Measurements from ENCODE around the gene NSD1.

DNA sequence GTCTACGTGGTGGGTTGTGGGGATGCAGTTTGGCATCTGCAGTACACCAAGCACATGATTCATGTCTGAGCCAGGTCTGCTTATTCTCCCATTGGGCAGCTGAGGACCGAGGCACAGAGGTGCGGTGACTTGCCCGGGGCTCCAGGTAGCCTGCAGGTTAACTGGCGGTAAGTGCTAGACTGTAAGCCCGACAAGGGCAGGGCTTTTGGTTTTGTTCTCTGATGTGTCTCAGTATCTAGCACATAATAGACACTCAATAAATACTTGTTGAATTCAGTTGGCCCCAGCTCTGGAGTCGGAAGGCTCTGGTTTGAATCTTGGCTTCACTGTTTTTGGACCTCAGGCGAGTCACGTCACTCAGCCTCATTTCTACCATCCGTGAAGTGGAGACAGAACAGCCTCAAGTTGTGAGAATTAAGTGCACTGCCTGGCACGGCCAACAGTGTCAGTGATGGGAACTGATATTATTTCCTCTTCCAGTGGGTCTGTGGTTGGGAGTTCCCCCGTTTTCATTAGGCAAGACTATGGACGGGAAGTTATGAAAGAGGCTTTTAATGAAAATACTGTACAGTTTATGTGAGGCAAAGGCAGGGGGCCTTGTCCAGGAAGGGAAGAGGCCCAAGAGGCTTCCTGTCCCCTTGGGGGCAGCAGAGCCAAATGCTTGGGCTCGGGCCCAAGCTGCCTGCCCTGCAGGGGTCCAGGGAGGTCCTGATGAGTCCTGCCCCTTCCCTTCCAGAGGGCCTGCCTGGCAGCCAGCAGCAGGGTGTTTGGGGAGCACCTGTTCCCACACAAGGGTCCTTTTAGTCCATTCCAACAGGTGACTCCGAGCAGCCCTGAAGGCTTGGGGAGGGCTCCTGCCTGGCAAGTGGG is 173.3 kb downstream of the NSD1 start:
- TF ChIP-seq, protein P1, sequence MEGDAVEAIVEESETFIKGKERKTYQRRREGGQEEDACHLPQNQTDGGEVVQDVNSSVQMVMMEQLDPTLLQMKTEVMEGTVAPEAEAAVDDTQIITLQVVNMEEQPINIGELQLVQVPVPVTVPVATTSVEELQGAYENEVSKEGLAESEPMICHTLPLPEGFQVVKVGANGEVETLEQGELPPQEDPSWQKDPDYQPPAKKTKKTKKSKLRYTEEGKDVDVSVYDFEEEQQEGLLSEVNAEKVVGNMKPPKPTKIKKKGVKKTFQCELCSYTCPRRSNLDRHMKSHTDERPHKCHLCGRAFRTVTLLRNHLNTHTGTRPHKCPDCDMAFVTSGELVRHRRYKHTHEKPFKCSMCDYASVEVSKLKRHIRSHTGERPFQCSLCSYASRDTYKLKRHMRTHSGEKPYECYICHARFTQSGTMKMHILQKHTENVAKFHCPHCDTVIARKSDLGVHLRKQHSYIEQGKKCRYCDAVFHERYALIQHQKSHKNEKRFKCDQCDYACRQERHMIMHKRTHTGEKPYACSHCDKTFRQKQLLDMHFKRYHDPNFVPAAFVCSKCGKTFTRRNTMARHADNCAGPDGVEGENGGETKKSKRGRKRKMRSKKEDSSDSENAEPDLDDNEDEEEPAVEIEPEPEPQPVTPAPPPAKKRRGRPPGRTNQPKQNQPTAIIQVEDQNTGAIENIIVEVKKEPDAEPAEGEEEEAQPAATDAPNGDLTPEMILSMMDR (IDR thresholded peaks at IDR 0.05; ENCODE audit: poor library complexity, severe bottlenecking): no peak
- TF ChIP-seq, protein P2, sequence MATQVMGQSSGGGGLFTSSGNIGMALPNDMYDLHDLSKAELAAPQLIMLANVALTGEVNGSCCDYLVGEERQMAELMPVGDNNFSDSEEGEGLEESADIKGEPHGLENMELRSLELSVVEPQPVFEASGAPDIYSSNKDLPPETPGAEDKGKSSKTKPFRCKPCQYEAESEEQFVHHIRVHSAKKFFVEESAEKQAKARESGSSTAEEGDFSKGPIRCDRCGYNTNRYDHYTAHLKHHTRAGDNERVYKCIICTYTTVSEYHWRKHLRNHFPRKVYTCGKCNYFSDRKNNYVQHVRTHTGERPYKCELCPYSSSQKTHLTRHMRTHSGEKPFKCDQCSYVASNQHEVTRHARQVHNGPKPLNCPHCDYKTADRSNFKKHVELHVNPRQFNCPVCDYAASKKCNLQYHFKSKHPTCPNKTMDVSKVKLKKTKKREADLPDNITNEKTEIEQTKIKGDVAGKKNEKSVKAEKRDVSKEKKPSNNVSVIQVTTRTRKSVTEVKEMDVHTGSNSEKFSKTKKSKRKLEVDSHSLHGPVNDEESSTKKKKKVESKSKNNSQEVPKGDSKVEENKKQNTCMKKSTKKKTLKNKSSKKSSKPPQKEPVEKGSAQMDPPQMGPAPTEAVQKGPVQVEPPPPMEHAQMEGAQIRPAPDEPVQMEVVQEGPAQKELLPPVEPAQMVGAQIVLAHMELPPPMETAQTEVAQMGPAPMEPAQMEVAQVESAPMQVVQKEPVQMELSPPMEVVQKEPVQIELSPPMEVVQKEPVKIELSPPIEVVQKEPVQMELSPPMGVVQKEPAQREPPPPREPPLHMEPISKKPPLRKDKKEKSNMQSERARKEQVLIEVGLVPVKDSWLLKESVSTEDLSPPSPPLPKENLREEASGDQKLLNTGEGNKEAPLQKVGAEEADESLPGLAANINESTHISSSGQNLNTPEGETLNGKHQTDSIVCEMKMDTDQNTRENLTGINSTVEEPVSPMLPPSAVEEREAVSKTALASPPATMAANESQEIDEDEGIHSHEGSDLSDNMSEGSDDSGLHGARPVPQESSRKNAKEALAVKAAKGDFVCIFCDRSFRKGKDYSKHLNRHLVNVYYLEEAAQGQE (IDR thresholded peaks at IDR 0.05; ENCODE audit: borderline replicate concordance): no peak
- TF ChIP-seq EP300 (conservative IDR thresholded peaks at IDR 0.05; ENCODE audit: poor library complexity, severe bottlenecking): no peak
- TF ChIP-seq EZH2 (IDR thresholded peaks at IDR 0.05; ENCODE audit: borderline replicate concordance, insufficient read depth, low read length, poor library complexity, severe bottlenecking): no peak

Data from neural cell (in vitro differentiated cells).